Neural progenitor cell (in vitro differentiated cells): ENCODE data around the gene VIP. TPM values are rescaled to one million over a fixed set of nuclear protein-coding genes. Genes with fewer than 3 reads are reported as not detected.

Experiments used
- DNase-seq: peaks from one replicate; pipeline ENCODE4 v3.0.0-alpha.2; 2016; ENCODE audit warnings: low spot score
- H2AFZ ChIP-seq: fragments of 200-600 bp; sonication (generic); replicated peaks from 2 replicates; pipeline ENCODE4 v1.6.1; 2016; ENCODE audit warnings: antibody characterized with exemption
- H3F3A ChIP-seq: fragments of 200-600 bp; sonication (generic); 2 replicates; pipeline ENCODE4 v1.6.1; 2016; ENCODE audit warnings: antibody characterized with exemption, low read depth
- H3K27ac ChIP-seq: fragments of 200-600 bp; sonication (generic); 2 replicates; pipeline ENCODE4 v1.5.1; 2016; ENCODE audit warnings: mild to moderate bottlenecking
- H3K27me3 ChIP-seq: fragments of 200-600 bp; sonication (generic); 2 replicates; pipeline ENCODE4 v1.6.1; 2016; ENCODE audit warnings: mild to moderate bottlenecking, moderate library complexity
- H3K36me3 ChIP-seq: fragments of 200-600 bp; sonication (generic); 2 replicates; pipeline ENCODE4 v1.5.1; 2016
- H3K4me1 ChIP-seq: fragments of 200-600 bp; sonication (generic); 2 replicates; pipeline ENCODE4 v1.6.1; 2016; ENCODE audit warnings: mixed run types
- H3K4me2 ChIP-seq: fragments of 200-600 bp; sonication (generic); 2 replicates; pipeline ENCODE4 v1.6.1; 2016
- H3K4me3 ChIP-seq: fragments of 200-600 bp; sonication (generic); 2 replicates; pipeline ENCODE4 v1.5.1; 2016
- H3K79me2 ChIP-seq: fragments of 200-600 bp; sonication (generic); 2 replicates; pipeline ENCODE4 v1.6.1; 2016; ENCODE audit warnings: low read depth
- H3K9ac ChIP-seq: fragments of 200-600 bp; sonication (generic); 2 replicates; pipeline ENCODE4 v1.6.1; 2016
- H3K9me3 ChIP-seq: fragments of 200-600 bp; sonication (generic); 2 replicates; pipeline ENCODE4 v1.5.1; 2016; ENCODE audit warnings: low read depth
- H4K20me1 ChIP-seq: fragments of 200-600 bp; sonication (generic); 2 replicates; pipeline ENCODE4 v1.6.1; 2016; ENCODE audit warnings: low read depth
- H3K27ac Mint-ChIP-seq: 3 replicates; pipeline ENCODE4 v1.8.0; 2021; ENCODE audit warnings: mixed read lengths
- H3K27me3 Mint-ChIP-seq: 2 replicates; pipeline ENCODE4 v1.8.0; 2022; ENCODE audit warnings: low read depth, mild to moderate bottlenecking, inconsistent platforms, moderate library complexity, mixed read lengths; ENCODE audit not compliant: insufficient read depth
- H3K36me3 Mint-ChIP-seq: 3 replicates; pipeline ENCODE4 v1.8.0; 2021; ENCODE audit warnings: mixed read lengths
- H3K4me1 Mint-ChIP-seq: 3 replicates; pipeline ENCODE4 v1.8.0; 2021; ENCODE audit warnings: mixed read lengths
- H3K4me3 Mint-ChIP-seq: 3 replicates; pipeline ENCODE4 v1.8.0; 2021; ENCODE audit warnings: mild to moderate bottlenecking, moderate library complexity, mixed read lengths
- H3K9me3 Mint-ChIP-seq: 3 replicates; pipeline ENCODE4 v1.8.0; 2020; ENCODE audit warnings: mixed read lengths
- EZH2 ChIP-seq: fragments of 200-600 bp; sonication (generic); IDR thresholded peaks from 2 replicates; pipeline ENCODE4 v1.6.1; 2017; ENCODE audit warnings: antibody characterized with exemption, mild to moderate bottlenecking, moderate library complexity
- EZH2phosphoT487 ChIP-seq: fragments of 200-600 bp; sonication (generic); IDR thresholded peaks from 2 replicates; pipeline ENCODE4 v1.6.1; 2017; ENCODE audit warnings: antibody characterized with exemption
- total RNA-seq: library from RNA; depleted of rRNA; stranded (reverse); fragments of >200 nt; gene quantifications from 2 replicates; pipeline ENCODE4 v1.2.3, GENCODE V29; 2015; ENCODE audit warnings: low replicate concordance
- TF ChIP-seq, protein P1 (sequence below): fragments of 200-600 bp; sonication (generic); IDR thresholded peaks from 2 replicates; pipeline ENCODE4 v1.5.1; 2017; ENCODE audit warnings: antibody characterized with exemption, mild to moderate bottlenecking

VIP gene
- total RNA-seq, 1 donor from 2014 or later, result not detected

DNA sequence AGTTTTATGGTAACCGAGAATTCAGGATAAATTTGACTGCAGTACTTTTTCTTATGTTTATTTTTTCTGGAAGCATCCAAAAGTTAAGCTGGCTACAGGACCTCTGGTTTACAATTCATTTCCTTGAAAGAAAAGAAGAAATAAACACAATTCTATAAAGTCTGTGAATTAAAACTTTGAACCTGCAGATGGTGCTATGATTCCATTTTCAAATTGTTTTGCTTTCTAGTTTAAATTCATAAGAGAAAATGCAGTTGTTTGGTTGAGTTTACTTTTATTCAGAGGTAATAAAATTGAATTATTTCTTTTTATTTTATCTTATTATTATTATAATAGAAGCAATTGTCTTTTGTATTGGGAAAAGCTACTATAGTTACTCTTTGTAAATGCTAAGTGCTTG is 1.8 kb upstream of the VIP start:
- no peak for DNase-seq
- H3K4me1 Mint-ChIP-seq, result no peaks in the 10 kb centered on the region
- Histone ChIP-seq H3K79me2 (no peaks in the 10 kb centered on the region), H3K4me2 (no peak overlapping the region), H3K27me3 (no peaks in the 10 kb centered on the region), H3K36me3 (no peaks in the 10 kb centered on the region), H3K9me3 (no peaks in the 10 kb centered on the region), H3K9ac (no peak overlapping the region), H3F3A (no peaks in the 10 kb centered on the region), H3K4me1 (no peaks in the 10 kb centered on the region), H2AFZ (no peak overlapping the region), H3K4me3 (no peak overlapping the region), H4K20me1 (no peaks in the 10 kb centered on the region), H3K27ac (no peak overlapping the region)
- TF ChIP-seq EZH2 (no peak), EZH2phosphoT487 (no peak)
- TF ChIP-seq, protein P1, sequence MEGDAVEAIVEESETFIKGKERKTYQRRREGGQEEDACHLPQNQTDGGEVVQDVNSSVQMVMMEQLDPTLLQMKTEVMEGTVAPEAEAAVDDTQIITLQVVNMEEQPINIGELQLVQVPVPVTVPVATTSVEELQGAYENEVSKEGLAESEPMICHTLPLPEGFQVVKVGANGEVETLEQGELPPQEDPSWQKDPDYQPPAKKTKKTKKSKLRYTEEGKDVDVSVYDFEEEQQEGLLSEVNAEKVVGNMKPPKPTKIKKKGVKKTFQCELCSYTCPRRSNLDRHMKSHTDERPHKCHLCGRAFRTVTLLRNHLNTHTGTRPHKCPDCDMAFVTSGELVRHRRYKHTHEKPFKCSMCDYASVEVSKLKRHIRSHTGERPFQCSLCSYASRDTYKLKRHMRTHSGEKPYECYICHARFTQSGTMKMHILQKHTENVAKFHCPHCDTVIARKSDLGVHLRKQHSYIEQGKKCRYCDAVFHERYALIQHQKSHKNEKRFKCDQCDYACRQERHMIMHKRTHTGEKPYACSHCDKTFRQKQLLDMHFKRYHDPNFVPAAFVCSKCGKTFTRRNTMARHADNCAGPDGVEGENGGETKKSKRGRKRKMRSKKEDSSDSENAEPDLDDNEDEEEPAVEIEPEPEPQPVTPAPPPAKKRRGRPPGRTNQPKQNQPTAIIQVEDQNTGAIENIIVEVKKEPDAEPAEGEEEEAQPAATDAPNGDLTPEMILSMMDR, result peak; percentile 41
- no peaks in the 10 kb centered on the region for H3K9me3 Mint-ChIP-seq
- peaks cover 2% of the 10 kb centered on the region for H3K27me3 Mint-ChIP-seq
- no peak overlapping the region for H3K4me3 Mint-ChIP-seq
- no peak overlapping the region for H3K27ac Mint-ChIP-seq
- no peaks in the 10 kb centered on the region for H3K36me3 Mint-ChIP-seq

DNA sequence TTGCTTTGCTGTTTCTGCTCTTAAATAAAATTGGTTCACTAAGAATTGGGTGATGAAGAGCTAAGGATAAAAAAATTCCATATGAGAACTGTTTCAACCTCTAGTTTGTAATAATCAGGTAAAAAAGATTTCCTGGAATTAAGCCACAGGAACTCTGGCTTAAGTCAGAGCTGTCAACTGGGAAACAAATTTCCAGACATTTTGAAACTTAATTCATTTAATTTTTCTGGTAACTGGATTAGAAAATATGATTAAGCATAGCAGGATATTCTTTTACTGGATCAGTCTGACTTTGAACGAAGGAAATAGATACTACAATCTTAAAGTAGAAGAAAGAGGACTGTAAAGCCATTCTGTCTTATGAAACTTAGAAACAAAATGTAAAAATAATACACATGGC is 1.3 kb upstream of the VIP start:
- Mint-ChIP-seq H3K36me3 (no peaks in the 10 kb centered on the region), H3K4me1 (no peaks in the 10 kb centered on the region), H3K27ac (no peak overlapping the region), H3K27me3 (peaks cover 2% of the 10 kb centered on the region), H3K9me3 (no peaks in the 10 kb centered on the region), H3K4me3 (no peak overlapping the region)
- Histone ChIP-seq H3K4me3 (no peak overlapping the region), H3K9me3 (no peaks in the 10 kb centered on the region), H3F3A (no peaks in the 10 kb centered on the region), H3K9ac (no peak overlapping the region), H3K36me3 (no peaks in the 10 kb centered on the region), H4K20me1 (no peaks in the 10 kb centered on the region), H3K27me3 (no peaks in the 10 kb centered on the region), H3K27ac (no peak overlapping the region), H3K4me1 (no peaks in the 10 kb centered on the region), H3K79me2 (no peaks in the 10 kb centered on the region), H2AFZ (no peak overlapping the region), H3K4me2 (no peak overlapping the region)
- TF ChIP-seq, protein P1, result no peak
- TF ChIP-seq EZH2 (no peak), EZH2phosphoT487 (no peak)
- no peak for DNase-seq

DNA sequence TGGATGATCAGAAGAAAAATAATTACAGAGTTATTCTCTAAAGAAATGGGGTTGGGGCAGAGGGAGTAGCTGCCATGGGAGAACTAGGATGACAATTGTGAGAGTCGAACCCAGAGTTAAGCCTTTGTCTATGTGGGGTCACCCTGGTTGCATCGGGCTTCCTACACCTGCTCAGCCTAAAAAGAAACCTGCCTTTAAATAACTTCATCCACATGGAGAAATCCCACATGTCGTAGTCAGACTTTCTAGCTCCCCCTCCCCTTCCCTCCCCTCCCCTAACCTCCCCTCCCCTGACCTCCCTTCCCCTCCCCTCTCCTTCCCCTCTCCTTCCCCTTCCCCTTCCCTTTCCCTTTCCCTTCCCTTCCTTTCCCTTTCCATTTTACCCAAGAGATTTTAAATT is 14.7 kb downstream of the VIP start:
- Histone ChIP-seq H3K79me2 (no peaks in the 10 kb centered on the region), H2AFZ (no peak overlapping the region), H4K20me1 (no peaks in the 10 kb centered on the region), H3K9ac (no peak overlapping the region), H3F3A (no peaks in the 10 kb centered on the region), H3K4me1 (no peaks in the 10 kb centered on the region), H3K4me3 (no peak overlapping the region), H3K4me2 (no peak overlapping the region), H3K27ac (no peak overlapping the region), H3K36me3 (no peaks in the 10 kb centered on the region), H3K9me3 (no peaks in the 10 kb centered on the region), H3K27me3 (no peaks in the 10 kb centered on the region)
- H3K4me1 Mint-ChIP-seq, result no peaks in the 10 kb centered on the region
- no peak for DNase-seq
- peaks cover 2% of the 10 kb centered on the region for H3K27me3 Mint-ChIP-seq
- H3K27ac Mint-ChIP-seq, result no peak overlapping the region
- H3K36me3 Mint-ChIP-seq, result no peaks in the 10 kb centered on the region
- no peaks in the 10 kb centered on the region for H3K9me3 Mint-ChIP-seq
- no peak overlapping the region for H3K4me3 Mint-ChIP-seq
- TF ChIP-seq, protein P1, result no peak
- TF ChIP-seq EZH2, result no peak
- no peak for TF ChIP-seq EZH2phosphoT487
